Stimulated activated CD4-positive, alpha-beta T cell treated with anti-CD3 and anti-CD28 coated beads, Interleukin-4, amount 100 ng/mL, for 4 hours (primary cell): ENCODE data around the gene DDX39B.
"Not testable (repeated sequence)": the region's sequence is repeated elsewhere in the genome, so short reads cannot be mapped to it uniquely, and the experiment has no call there.

Source experiments
- DNase-seq, 2 experiments: peaks; one replicate each; pipeline ENCODE4 v3.0.0-alpha.2; 2020

Gene DDX39B

GRCh38 chr6:31525932-31526591, 15.7 kb downstream of the DDX39B start:
- DNase-seq: no peak

GRCh38 chr6:31525553-31525931, 16.3 kb downstream of the DDX39B start:
- no peak for DNase-seq

DNA sequence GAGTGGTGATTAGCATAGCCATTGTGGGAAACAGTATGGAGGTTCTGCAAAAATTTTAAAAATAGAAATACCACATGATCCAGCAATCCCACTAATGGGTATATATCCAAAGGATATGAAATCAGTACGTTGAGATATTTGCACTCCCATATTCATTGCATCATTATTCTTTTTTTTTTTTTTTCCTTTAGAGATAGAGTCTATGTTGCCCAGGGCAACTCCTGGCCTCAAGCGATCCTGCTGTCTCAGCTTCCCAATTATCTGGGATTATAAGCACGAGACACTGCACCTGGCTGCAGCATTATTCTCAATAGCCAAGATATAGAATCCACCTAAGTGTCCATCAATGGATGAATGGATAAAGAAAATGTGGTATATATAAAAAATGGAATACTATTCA, 20.0 kb downstream of the DDX39B start:
- no peak for DNase-seq

DNA sequence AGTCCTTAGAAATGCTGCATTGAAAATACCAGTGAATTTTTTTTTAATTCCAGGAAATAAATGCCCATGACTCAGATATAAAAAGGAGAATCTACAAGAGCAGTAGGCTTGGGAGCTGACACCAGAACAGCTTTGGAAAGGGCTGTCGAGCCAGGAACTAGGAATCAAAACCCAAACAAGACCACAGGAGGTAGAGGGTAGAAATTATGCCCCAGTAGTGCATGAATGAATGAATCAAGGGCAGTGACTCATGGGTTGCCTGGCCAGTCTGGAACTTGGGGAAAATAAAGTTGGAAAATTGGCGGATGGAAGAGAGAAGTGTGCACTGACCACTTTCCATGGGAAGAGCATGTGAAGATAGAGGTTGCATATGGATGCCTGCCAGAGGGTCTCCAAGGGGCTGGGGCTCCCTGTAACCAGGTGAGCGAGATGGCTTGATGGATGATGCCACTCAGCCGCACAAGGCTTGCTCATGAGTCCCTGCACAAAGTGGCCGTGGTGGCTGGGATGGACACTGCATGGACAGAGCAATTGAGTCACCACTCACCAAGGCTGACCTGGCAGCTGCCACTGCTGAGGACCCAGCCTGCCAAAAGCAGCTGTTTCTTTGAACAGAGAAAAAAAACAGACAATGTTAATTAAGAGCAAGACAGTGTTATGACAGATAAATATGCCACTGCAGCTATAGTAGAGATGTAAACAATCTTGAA, 28.2 kb downstream of the DDX39B start:
- no peak for DNase-seq

GRCh38 chr6:31510007-31510406, 31.8 kb downstream of the DDX39B start:
- DNase-seq: no peak

DNA sequence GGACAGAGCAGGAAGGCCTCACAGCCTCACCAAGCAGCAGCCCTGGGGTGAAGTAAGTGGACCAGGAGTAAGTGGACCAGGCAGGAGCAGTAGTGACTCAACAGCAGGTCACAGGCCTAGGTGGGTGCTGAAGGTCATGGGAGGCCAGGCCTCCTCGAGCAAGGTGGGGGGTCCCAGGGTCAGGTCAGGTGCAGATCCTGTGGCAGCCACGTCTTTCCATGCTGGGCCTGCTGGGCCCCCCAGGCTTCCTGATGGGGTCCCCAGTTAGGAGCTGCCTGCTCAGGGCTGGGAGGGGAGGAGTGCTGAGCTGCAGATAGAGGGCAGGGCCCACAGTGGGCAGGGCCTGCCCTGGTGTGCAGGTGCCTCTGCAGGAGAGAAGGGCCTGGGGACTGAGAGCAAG, 32.8 kb downstream of the DDX39B start:
- DNase-seq: not testable (repeated sequence)

DNA sequence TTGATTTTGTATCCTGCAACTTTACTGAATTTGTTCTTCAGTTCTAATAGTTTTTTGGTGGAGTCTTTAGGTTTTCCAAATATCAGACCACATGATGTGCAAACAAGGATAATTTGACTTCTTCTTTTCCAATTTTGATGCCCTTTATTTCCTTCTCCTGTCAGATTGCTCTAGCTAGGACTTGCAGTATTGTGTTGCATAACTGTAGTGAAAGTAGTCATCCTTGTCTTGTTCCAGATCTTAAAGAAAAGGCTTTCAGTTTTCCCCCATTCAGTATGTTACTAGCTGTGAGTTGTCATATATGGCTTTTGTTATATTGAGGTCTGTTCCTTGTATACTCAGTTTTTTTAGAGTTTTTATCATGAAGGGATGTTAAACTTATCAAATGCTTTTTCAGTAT, 39.2 kb downstream of the DDX39B start:
- no peak for DNase-seq

GRCh38 chr6:31499648-31500047, 42.2 kb downstream of the DDX39B start:
- DNase-seq: not testable (repeated sequence)

- DNase-seq: no peak
These were observed 43.1 kb downstream of the DDX39B start for GRCh38 chr6:31498748-31499147.

GRCh38 chr6:31497531-31498476, 44.0 kb downstream of the DDX39B start, which contains the start of gene MICB:
TSS of gene MICB (plus strand) at chr6:31498145. CDS start at chr6:31498194, 49 bp downstream.
- DNase-seq: peak; percentile 78 to 84

DNA sequence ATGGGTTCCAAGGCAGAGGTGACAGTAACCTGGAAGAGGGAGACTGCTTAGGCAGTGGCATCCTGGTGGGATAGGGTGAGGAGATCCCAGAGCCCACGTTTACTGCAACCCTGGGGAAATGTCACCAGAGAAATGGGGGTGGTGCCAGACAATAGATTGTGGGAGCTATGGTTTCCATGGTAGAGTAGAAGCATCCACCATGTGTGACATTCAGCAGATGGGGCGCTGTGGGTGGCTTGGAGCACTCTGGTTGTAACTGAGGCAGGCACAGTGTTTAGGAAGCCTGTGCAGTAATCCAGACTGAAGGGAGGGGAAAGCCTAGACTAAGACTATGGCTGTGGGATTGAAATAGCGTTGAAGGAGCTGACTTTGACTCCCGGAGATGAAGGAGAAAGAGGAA, 45.0 kb downstream of the DDX39B start:
- DNase-seq: not testable (repeated sequence)

GRCh38 chr6:31495580-31495979, 46.2 kb downstream of the DDX39B start:
- DNase-seq: no peak

DNA sequence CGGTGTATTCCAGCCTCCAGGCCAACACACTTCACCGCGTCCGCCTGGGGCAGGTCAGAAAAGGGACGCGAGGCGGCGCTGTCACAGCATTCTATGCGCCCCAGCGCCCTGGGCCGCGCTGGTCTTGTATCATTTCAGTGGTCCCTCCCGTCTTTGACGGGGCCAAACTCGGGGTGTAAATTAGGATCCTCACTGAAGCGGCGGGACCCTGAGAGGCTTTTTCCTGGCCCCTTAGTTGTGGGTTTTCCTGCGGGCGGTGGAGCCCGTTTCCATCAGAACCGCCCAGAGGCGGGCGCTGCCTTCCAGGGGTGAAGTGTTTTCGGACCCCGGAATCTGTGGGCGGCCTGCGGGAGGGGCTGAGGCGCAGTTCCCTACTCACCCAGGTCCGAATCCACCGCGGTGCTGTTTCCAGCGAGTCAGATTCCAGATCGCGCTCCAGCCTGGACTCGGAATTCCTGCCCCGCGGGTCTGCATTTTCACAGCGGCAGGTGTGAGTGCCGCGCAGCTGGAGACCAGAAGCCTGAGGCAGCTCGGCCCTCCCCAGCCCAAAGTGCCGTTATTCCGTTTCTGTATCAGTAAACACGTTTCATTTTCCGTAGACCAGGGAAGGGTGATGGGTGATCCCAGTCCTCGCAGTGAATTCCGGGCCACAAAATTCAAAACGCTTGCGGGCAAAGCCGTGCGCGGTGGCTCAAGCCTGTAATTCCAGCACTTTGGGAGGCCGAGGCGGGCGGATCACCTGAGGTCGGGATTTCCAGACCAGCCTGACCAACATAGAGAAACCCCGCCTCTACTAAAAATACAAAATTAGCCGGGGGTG, 47.7 kb downstream of the DDX39B start:
- peak; percentile 62 to 76 for DNase-seq

- not testable (repeated sequence) for DNase-seq
These were observed 48.3 kb downstream of the DDX39B start for GRCh38 chr6:31493550-31493874.

GRCh38 chr6:31490115-31490873, 51.5 kb downstream of the DDX39B start:
- no peak for DNase-seq

GRCh38 chr6:31489086-31489485, 52.7 kb downstream of the DDX39B start:
- no peak for DNase-seq

- not testable (repeated sequence) for DNase-seq
These were observed 54.1 kb downstream of the DDX39B start for GRCh38 chr6:31487674-31488073.

DNA sequence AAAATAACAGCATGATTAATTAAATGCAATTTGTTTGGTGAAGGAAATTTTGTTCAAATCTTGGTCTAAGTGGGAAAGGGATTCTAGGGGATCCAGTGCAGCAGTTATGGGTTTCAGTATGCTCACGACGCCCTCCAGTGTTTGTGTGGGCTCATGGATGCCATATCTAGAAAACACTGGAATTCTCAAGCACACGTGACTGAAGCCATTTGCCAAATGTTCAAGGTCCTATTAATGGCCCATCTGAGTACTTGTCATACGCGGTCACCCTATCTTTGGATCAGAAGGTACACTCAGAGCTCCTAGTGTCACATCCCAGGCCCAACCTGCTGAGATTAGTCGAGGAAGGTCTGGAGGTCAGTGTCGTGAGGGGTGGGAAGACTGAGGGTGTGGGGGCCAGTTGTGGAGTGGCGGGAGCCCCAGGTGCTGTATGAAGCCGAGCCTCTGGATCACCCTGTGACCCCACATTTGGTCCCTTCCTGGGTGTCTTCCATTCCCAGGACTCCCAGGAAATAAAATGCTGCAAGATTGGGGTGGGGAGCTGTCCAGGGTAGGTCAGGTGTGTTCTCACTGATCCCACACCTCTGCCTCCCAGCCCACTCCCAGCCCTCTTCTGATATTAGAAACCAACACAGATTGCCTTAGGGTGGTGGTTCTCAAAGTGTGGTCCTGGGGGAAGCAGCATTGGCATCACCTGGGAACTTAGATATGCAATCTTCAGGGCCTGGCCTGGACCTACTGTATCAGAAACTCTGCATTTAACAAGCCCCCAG, 55.6 kb downstream of the DDX39B start:
- DNase-seq: not testable (repeated sequence)

- no peak for DNase-seq
These were observed 56.7 kb downstream of the DDX39B start for GRCh38 chr6:31485055-31485454.

DNA sequence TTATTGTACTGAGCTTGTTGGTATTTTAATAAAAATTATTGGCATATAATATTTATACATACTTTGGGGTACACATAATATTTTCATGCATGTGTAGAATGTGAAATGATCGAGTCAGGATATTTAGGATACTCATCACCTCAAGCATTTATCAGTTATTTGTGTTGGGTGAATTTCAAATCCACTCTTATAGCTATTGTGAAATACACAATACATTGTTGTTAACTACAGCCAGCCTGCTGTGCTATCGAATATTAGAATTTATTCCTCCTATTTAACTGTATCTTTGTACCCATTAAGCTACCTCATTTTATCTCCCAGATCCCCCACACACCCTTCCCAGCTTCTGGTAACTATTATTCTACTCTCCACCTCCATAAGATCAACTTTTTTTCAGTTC, 58.4 kb downstream of the DDX39B start:
- no peak for DNase-seq

DNA sequence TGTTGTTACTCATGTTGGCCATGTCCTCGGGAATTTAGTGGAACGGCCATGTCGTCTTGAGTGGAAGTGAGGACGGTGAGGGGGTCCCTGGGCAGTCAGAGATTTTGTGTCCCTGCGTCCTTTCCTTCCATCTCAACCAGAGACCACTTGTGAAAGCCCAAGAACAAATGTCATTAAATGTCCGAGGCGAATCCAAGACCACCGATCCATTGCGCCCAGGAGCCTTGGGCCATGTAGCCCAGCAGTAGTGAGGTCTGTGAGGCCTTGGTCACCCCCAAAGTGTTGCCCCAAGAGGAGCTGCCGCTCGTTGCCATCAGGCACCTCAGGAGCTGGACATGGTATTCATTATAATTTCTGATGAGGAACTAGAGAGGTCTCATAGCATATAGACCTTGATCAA, 61.2 kb downstream of the DDX39B start:
- DNase-seq: no peak
